Esophagus muscularis mucosa (tissue), 3 donors: Measurements from ENCODE around the gene MORN3.

Experiments used
- POLR2A ChIP-seq: fragments of 450-650 bp; IDR thresholded peaks from one replicate; pipeline ENCODE4 v1.6.1; 2017; ENCODE audit warnings: antibody characterized with exemption, moderate library complexity, mild to moderate bottlenecking, low read depth
- TF ChIP-seq, protein P1 (sequence below), 3 experiments: fragments of 200-600 bp in 2 of 3; fragments of 450-650 bp in 1 of 3; sonication (generic) in 2 of 3; IDR thresholded peaks; one replicate each; pipeline ENCODE4 v1.5.1; 2017 to 2019; ENCODE audit warnings: antibody characterized with exemption in 3 of 3, mild to moderate bottlenecking in 2 of 3, moderate library complexity in 1 of 3

- TF ChIP-seq, protein P1, sequence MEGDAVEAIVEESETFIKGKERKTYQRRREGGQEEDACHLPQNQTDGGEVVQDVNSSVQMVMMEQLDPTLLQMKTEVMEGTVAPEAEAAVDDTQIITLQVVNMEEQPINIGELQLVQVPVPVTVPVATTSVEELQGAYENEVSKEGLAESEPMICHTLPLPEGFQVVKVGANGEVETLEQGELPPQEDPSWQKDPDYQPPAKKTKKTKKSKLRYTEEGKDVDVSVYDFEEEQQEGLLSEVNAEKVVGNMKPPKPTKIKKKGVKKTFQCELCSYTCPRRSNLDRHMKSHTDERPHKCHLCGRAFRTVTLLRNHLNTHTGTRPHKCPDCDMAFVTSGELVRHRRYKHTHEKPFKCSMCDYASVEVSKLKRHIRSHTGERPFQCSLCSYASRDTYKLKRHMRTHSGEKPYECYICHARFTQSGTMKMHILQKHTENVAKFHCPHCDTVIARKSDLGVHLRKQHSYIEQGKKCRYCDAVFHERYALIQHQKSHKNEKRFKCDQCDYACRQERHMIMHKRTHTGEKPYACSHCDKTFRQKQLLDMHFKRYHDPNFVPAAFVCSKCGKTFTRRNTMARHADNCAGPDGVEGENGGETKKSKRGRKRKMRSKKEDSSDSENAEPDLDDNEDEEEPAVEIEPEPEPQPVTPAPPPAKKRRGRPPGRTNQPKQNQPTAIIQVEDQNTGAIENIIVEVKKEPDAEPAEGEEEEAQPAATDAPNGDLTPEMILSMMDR (IDR thresholded peaks at IDR 0.05) = no peak
- no peak for TF ChIP-seq POLR2A
These were observed 8.9 kb upstream of the MORN3 start for GRCh38 chr12:121678305-121678704.
